ENCODE results near the gene MRTFB.

DNA sequence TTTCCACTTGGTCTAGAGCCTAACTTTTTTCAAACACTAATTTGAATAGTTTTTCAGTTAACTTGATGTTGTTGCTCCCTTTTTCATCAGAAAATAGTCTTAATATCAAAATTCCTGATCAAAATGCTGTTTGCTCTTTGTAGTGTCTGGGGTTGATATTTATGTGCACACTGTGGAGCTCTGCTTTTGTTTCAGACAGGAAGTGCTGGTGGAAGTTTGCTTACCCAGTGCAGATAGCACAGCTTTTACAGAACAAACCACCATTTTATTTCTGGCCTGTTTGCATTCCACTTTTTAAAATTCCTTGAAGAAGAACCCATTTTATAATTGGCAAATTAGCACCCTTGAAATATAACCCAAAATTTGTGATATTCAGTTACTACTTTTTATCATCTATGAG, 125.4 kb downstream of the MRTFB start:
- TF ChIP-seq, protein P1, sequence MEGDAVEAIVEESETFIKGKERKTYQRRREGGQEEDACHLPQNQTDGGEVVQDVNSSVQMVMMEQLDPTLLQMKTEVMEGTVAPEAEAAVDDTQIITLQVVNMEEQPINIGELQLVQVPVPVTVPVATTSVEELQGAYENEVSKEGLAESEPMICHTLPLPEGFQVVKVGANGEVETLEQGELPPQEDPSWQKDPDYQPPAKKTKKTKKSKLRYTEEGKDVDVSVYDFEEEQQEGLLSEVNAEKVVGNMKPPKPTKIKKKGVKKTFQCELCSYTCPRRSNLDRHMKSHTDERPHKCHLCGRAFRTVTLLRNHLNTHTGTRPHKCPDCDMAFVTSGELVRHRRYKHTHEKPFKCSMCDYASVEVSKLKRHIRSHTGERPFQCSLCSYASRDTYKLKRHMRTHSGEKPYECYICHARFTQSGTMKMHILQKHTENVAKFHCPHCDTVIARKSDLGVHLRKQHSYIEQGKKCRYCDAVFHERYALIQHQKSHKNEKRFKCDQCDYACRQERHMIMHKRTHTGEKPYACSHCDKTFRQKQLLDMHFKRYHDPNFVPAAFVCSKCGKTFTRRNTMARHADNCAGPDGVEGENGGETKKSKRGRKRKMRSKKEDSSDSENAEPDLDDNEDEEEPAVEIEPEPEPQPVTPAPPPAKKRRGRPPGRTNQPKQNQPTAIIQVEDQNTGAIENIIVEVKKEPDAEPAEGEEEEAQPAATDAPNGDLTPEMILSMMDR (conservative IDR thresholded peaks at IDR 0.05), result no peak
- no peak for TF ChIP-seq EZH2 (IDR thresholded peaks at IDR 0.05; ENCODE audit: low read depth)

Measured in PC-9 (cell line).